ENCODE results near the gene HSPA14. TPM values are rescaled to one million over a fixed set of nuclear protein-coding genes. Genes with fewer than 3 reads are reported as not detected.
"Not testable (repeated sequence)": the region's sequence is repeated elsewhere in the genome, so short reads cannot be mapped to it uniquely, and the experiment has no call there.

HSPA14 gene
- total RNA-seq, 1 donor from 2014 or later: 10.1 TPM

DNA sequence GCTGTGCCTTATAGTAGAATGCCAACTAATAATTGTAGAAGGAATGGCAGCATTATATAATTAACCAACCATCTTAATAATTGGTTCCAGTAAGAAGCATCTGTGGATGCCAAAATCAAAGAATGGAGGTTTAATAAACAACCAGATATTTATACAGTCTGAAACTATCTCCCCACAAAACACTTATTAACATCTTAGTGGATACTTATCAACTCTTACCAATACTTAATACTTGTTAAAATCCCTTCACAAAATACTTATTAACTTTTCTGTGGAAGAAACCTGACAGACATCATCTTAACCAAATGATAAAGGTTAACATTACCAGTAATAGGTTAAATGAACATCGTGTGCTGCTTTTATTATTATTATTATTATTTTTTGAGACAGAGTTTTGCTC, 34.3 kb upstream of the HSPA14 start:
- no peak for DNase-seq
- H3K9me3 Mint-ChIP-seq (ENCODE audit: unreplicated experiment): no peaks in the 10 kb centered on the region
- no peak overlapping the region for H3K27ac Mint-ChIP-seq (ENCODE audit: unreplicated experiment)
- TF ChIP-seq, protein P1, sequence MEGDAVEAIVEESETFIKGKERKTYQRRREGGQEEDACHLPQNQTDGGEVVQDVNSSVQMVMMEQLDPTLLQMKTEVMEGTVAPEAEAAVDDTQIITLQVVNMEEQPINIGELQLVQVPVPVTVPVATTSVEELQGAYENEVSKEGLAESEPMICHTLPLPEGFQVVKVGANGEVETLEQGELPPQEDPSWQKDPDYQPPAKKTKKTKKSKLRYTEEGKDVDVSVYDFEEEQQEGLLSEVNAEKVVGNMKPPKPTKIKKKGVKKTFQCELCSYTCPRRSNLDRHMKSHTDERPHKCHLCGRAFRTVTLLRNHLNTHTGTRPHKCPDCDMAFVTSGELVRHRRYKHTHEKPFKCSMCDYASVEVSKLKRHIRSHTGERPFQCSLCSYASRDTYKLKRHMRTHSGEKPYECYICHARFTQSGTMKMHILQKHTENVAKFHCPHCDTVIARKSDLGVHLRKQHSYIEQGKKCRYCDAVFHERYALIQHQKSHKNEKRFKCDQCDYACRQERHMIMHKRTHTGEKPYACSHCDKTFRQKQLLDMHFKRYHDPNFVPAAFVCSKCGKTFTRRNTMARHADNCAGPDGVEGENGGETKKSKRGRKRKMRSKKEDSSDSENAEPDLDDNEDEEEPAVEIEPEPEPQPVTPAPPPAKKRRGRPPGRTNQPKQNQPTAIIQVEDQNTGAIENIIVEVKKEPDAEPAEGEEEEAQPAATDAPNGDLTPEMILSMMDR (IDR thresholded peaks at IDR 0.05; ENCODE audit: partially characterized antibody, unreplicated experiment): no peak
- no peaks in the 10 kb centered on the region for H3K36me3 Mint-ChIP-seq (ENCODE audit: unreplicated experiment)
- H3K27me3 Mint-ChIP-seq (ENCODE audit: unreplicated experiment): peaks cover 3% of the 10 kb centered on the region
- no peak overlapping the region for H3K4me3 Mint-ChIP-seq (ENCODE audit: unreplicated experiment)
- no peaks in the 10 kb centered on the region for H3K4me1 Mint-ChIP-seq (ENCODE audit: low read depth, unreplicated experiment)

GRCh38 chr10:14806318-14806717, 31.8 kb upstream of the HSPA14 start:
- DNase-seq: no peak
- TF ChIP-seq, protein P1 (IDR thresholded peaks at IDR 0.05; ENCODE audit: partially characterized antibody, unreplicated experiment): no peak
- Mint-ChIP-seq H3K4me1 (ENCODE audit: low read depth, unreplicated experiment) (no peaks in the 10 kb centered on the region), H3K9me3 (ENCODE audit: unreplicated experiment) (no peaks in the 10 kb centered on the region), H3K27me3 (ENCODE audit: unreplicated experiment) (no peaks in the 10 kb centered on the region), H3K27ac (ENCODE audit: unreplicated experiment) (no peak overlapping the region), H3K4me3 (ENCODE audit: unreplicated experiment) (no peak overlapping the region), H3K36me3 (ENCODE audit: unreplicated experiment) (no peaks in the 10 kb centered on the region)

GRCh38 chr10:14810969-14811953, 26.8 kb upstream of the HSPA14 start:
- no peaks in the 10 kb centered on the region for H3K4me1 Mint-ChIP-seq (ENCODE audit: low read depth, unreplicated experiment)
- peaks cover 2% of the 10 kb centered on the region for H3K27me3 Mint-ChIP-seq (ENCODE audit: unreplicated experiment)
- TF ChIP-seq, protein P1 (IDR thresholded peaks at IDR 0.05; ENCODE audit: partially characterized antibody, unreplicated experiment): no peak
- H3K36me3 Mint-ChIP-seq (ENCODE audit: unreplicated experiment): no peaks in the 10 kb centered on the region
- H3K27ac Mint-ChIP-seq (ENCODE audit: unreplicated experiment): no peak overlapping the region
- H3K4me3 Mint-ChIP-seq (ENCODE audit: unreplicated experiment): no peak overlapping the region
- no peak for DNase-seq
- no peaks in the 10 kb centered on the region for H3K9me3 Mint-ChIP-seq (ENCODE audit: unreplicated experiment)

- no peak overlapping the region for H3K27ac Mint-ChIP-seq (ENCODE audit: unreplicated experiment)
- DNase-seq: no peak
- no peaks in the 10 kb centered on the region for H3K9me3 Mint-ChIP-seq (ENCODE audit: unreplicated experiment)
- peaks cover 4% of the 10 kb centered on the region for H3K27me3 Mint-ChIP-seq (ENCODE audit: unreplicated experiment)
- H3K36me3 Mint-ChIP-seq (ENCODE audit: unreplicated experiment): no peaks in the 10 kb centered on the region
- H3K4me1 Mint-ChIP-seq (ENCODE audit: low read depth, unreplicated experiment): no peaks in the 10 kb centered on the region
- TF ChIP-seq, protein P1 (IDR thresholded peaks at IDR 0.05; ENCODE audit: partially characterized antibody, unreplicated experiment): no peak
- H3K4me3 Mint-ChIP-seq (ENCODE audit: unreplicated experiment): no peak overlapping the region
These were observed 25.8 kb upstream of the HSPA14 start for GRCh38 chr10:14812271-14812670.

GRCh38 chr10:14815681-14816080, 22.4 kb upstream of the HSPA14 start:
- Mint-ChIP-seq H3K9me3 (ENCODE audit: unreplicated experiment) (no peaks in the 10 kb centered on the region), H3K27ac (ENCODE audit: unreplicated experiment) (no peak overlapping the region), H3K27me3 (ENCODE audit: unreplicated experiment) (peaks cover 4% of the 10 kb centered on the region), H3K4me1 (ENCODE audit: low read depth, unreplicated experiment) (peaks cover 1% of the 10 kb centered on the region), H3K36me3 (ENCODE audit: unreplicated experiment) (no peaks in the 10 kb centered on the region), H3K4me3 (ENCODE audit: unreplicated experiment) (no peak overlapping the region)
- TF ChIP-seq, protein P1 (IDR thresholded peaks at IDR 0.05; ENCODE audit: partially characterized antibody, unreplicated experiment): no peak
- no peak for DNase-seq

GRCh38 chr10:14816717-14817116, 21.4 kb upstream of the HSPA14 start:
- not testable (repeated sequence) for H3K27me3 Mint-ChIP-seq (ENCODE audit: unreplicated experiment); DNase-seq; H3K36me3 Mint-ChIP-seq (ENCODE audit: unreplicated experiment); H3K9me3 Mint-ChIP-seq (ENCODE audit: unreplicated experiment); H3K27ac Mint-ChIP-seq (ENCODE audit: unreplicated experiment); H3K4me3 Mint-ChIP-seq (ENCODE audit: unreplicated experiment); H3K4me1 Mint-ChIP-seq (ENCODE audit: low read depth, unreplicated experiment)

Data from glutamatergic neuron (in vitro differentiated cells).